ENCODE measurements around the gene PLPP2.

Gene PLPP2

GRCh38 chr19:291006-291521 is at the start of gene PLPP2:
Gene PLPP2, minus strand, starts transcription at chr19:291403. Its CDS starts 67 bp downstream, at chr19:291336.
- peak; percentile 47 for DNase-seq
- Mint-ChIP-seq H3K36me3 (ENCODE audit: low read depth) (no peaks in the 10 kb centered on the region), H3K27me3 (peaks cover 75% of the 10 kb centered on the region), H3K27ac (peak within 1 kb of the TSS; percentile 61), H3K4me3 (peak within 1 kb of the TSS; percentile 51), H3K4me1 (ENCODE audit: low read depth) (peaks cover 16% of the 10 kb centered on the region), H3K9me3 (no peaks in the 10 kb centered on the region)

GRCh38 chr19:340620-341385 is 49.6 kb upstream of the PLPP2 start:
- no peak overlapping the region for H3K27ac Mint-ChIP-seq
- no peak overlapping the region for H3K4me3 Mint-ChIP-seq

GRCh38 chr19:339262-339887 is 48.2 kb upstream of the PLPP2 start:
- peaks cover 60% of the 10 kb centered on the region for H3K4me1 Mint-ChIP-seq (ENCODE audit: low read depth)
- H3K4me3 Mint-ChIP-seq: no peak overlapping the region
- H3K27ac Mint-ChIP-seq: no peak overlapping the region
- no peak for DNase-seq
- H3K27me3 Mint-ChIP-seq: no peaks in the 10 kb centered on the region
- H3K9me3 Mint-ChIP-seq: no peaks in the 10 kb centered on the region
- H3K36me3 Mint-ChIP-seq (ENCODE audit: low read depth): peaks cover 74% of the 10 kb centered on the region

More at GRCh38 chr19:340620-341385, 49.6 kb upstream of the PLPP2 start:
- Mint-ChIP-seq H3K36me3 (ENCODE audit: low read depth) (peaks cover 63% of the 10 kb centered on the region), H3K4me1 (ENCODE audit: low read depth) (peaks cover 70% of the 10 kb centered on the region), H3K9me3 (peaks cover 7% of the 10 kb centered on the region), H3K27me3 (peaks cover 7% of the 10 kb centered on the region)
- DNase-seq: no peak

GRCh38 chr19:338421-338820 is 47.2 kb upstream of the PLPP2 start:
- Mint-ChIP-seq H3K4me1 (ENCODE audit: low read depth) (peaks cover 55% of the 10 kb centered on the region), H3K9me3 (no peaks in the 10 kb centered on the region), H3K36me3 (ENCODE audit: low read depth) (peaks cover 75% of the 10 kb centered on the region), H3K27ac (no peak overlapping the region), H3K27me3 (no peaks in the 10 kb centered on the region), H3K4me3 (no peak overlapping the region)
- no peak for DNase-seq

- H3K27ac Mint-ChIP-seq: no peak overlapping the region
Observed at GRCh38 chr19:336067-336614, 44.9 kb upstream of the PLPP2 start.

GRCh38 chr19:335486-336066 is 44.4 kb upstream of the PLPP2 start:
- no peak overlapping the region for H3K4me3 Mint-ChIP-seq
- DNase-seq: no peak
- peaks cover 3% of the 10 kb centered on the region for H3K9me3 Mint-ChIP-seq
- no peak overlapping the region for H3K27ac Mint-ChIP-seq
- H3K27me3 Mint-ChIP-seq: no peaks in the 10 kb centered on the region
- peaks cover 27% of the 10 kb centered on the region for H3K4me1 Mint-ChIP-seq (ENCODE audit: low read depth)
- H3K36me3 Mint-ChIP-seq (ENCODE audit: low read depth): peaks cover 69% of the 10 kb centered on the region

More at GRCh38 chr19:336067-336614, 44.9 kb upstream of the PLPP2 start:
- Mint-ChIP-seq H3K4me3 (no peak overlapping the region), H3K9me3 (no peaks in the 10 kb centered on the region), H3K36me3 (ENCODE audit: low read depth) (peaks cover 69% of the 10 kb centered on the region), H3K4me1 (ENCODE audit: low read depth) (peaks cover 33% of the 10 kb centered on the region), H3K27me3 (no peaks in the 10 kb centered on the region)
- DNase-seq: no peak

- peaks cover 3% of the 10 kb centered on the region for H3K9me3 Mint-ChIP-seq
- H3K27ac Mint-ChIP-seq: no peak overlapping the region
- H3K4me3 Mint-ChIP-seq: no peak overlapping the region
- no peaks in the 10 kb centered on the region for H3K27me3 Mint-ChIP-seq
- DNase-seq: no peak
- peaks cover 70% of the 10 kb centered on the region for H3K36me3 Mint-ChIP-seq (ENCODE audit: low read depth)
- H3K4me1 Mint-ChIP-seq (ENCODE audit: low read depth): peaks cover 24% of the 10 kb centered on the region
Observed at GRCh38 chr19:335072-335471, 43.9 kb upstream of the PLPP2 start.

GRCh38 chr19:334296-335071 is 43.3 kb upstream of the PLPP2 start:
- DNase-seq: no peak
- Mint-ChIP-seq H3K4me1 (ENCODE audit: low read depth) (peaks cover 19% of the 10 kb centered on the region), H3K36me3 (ENCODE audit: low read depth) (peaks cover 70% of the 10 kb centered on the region), H3K9me3 (peaks cover 3% of the 10 kb centered on the region), H3K27ac (no peak overlapping the region), H3K27me3 (no peaks in the 10 kb centered on the region), H3K4me3 (no peak overlapping the region)

GRCh38 chr19:330503-330902 is 39.3 kb upstream of the PLPP2 start:
- Mint-ChIP-seq H3K9me3 (peaks cover 15% of the 10 kb centered on the region), H3K4me3 (no peak overlapping the region), H3K27me3 (no peaks in the 10 kb centered on the region), H3K27ac (no peak overlapping the region), H3K36me3 (ENCODE audit: low read depth) (peaks cover 86% of the 10 kb centered on the region), H3K4me1 (ENCODE audit: low read depth) (no peaks in the 10 kb centered on the region)
- no peak for DNase-seq

- H3K4me1 Mint-ChIP-seq (ENCODE audit: low read depth): no peaks in the 10 kb centered on the region
- no peak overlapping the region for H3K4me3 Mint-ChIP-seq
- no peak for DNase-seq
- no peak overlapping the region for H3K27ac Mint-ChIP-seq
- H3K36me3 Mint-ChIP-seq (ENCODE audit: low read depth): peaks cover 81% of the 10 kb centered on the region
- peaks cover 15% of the 10 kb centered on the region for H3K9me3 Mint-ChIP-seq
- no peaks in the 10 kb centered on the region for H3K27me3 Mint-ChIP-seq
Observed at GRCh38 chr19:329876-330275, 38.7 kb upstream of the PLPP2 start.

GRCh38 chr19:328025-328505 is 36.9 kb upstream of the PLPP2 start:
- Mint-ChIP-seq H3K27ac (no peak overlapping the region), H3K4me3 (no peak overlapping the region), H3K36me3 (ENCODE audit: low read depth) (peaks cover 69% of the 10 kb centered on the region)

GRCh38 chr19:327291-328024 is 36.3 kb upstream of the PLPP2 start:
- no peaks in the 10 kb centered on the region for H3K4me1 Mint-ChIP-seq (ENCODE audit: low read depth)
- no peak for DNase-seq
- no peak overlapping the region for H3K4me3 Mint-ChIP-seq
- H3K27me3 Mint-ChIP-seq: no peaks in the 10 kb centered on the region
- H3K9me3 Mint-ChIP-seq: peaks cover 15% of the 10 kb centered on the region
- H3K27ac Mint-ChIP-seq: no peak overlapping the region
- peaks cover 69% of the 10 kb centered on the region for H3K36me3 Mint-ChIP-seq (ENCODE audit: low read depth)

More at GRCh38 chr19:328025-328505, 36.9 kb upstream of the PLPP2 start:
- no peaks in the 10 kb centered on the region for H3K27me3 Mint-ChIP-seq
- peaks cover 15% of the 10 kb centered on the region for H3K9me3 Mint-ChIP-seq
- no peak for DNase-seq
- H3K4me1 Mint-ChIP-seq (ENCODE audit: low read depth): no peaks in the 10 kb centered on the region

- H3K27me3 Mint-ChIP-seq: no peaks in the 10 kb centered on the region
- H3K4me3 Mint-ChIP-seq: no peak overlapping the region
- no peaks in the 10 kb centered on the region for H3K4me1 Mint-ChIP-seq (ENCODE audit: low read depth)
- peaks cover 65% of the 10 kb centered on the region for H3K36me3 Mint-ChIP-seq (ENCODE audit: low read depth)
- peaks cover 15% of the 10 kb centered on the region for H3K9me3 Mint-ChIP-seq
- no peak for DNase-seq
- H3K27ac Mint-ChIP-seq: no peak overlapping the region
Observed at GRCh38 chr19:326871-327270, 35.7 kb upstream of the PLPP2 start.
